Mucosa of descending colon (tissue), 3 donors: ENCODE data around the gene NOB1. TPM values are rescaled to one million over a fixed set of nuclear protein-coding genes. Genes with fewer than 3 reads are reported as not detected.

Source experiments
- ATAC-seq: fragments of 200-7000 bp; cut with Tn5 transposase; one replicate; pipeline ENCODE4 v1.9.1; 2020; ENCODE audit warnings: mild to moderate bottlenecking, moderate library complexity
- DNase-seq, 3 donors: peaks; one replicate each; pipeline ENCODE4 v3.0.0-alpha.2; 2020
- H3K36me3 ChIP-seq: fragments of 200-600 bp; one replicate; pipeline ENCODE4 v1.8.0; 2021; ENCODE audit warnings: low read depth, mild to moderate bottlenecking
- H3K4me1 ChIP-seq: fragments of 200-600 bp; one replicate; pipeline ENCODE4 v1.8.0; 2021; ENCODE audit warnings: low read depth, mild to moderate bottlenecking
- H3K4me3 ChIP-seq: fragments of 200-600 bp; one replicate; pipeline ENCODE4 v1.8.0; 2021; ENCODE audit warnings: mild to moderate bottlenecking
- H3K9me3 ChIP-seq: fragments of 200-600 bp; one replicate; pipeline ENCODE4 v1.8.0; 2021; ENCODE audit warnings: mild to moderate bottlenecking
- intact Hi-C, 2 donors: fragments of 100-400 bp; cut with DNase I in 1 of 2; cut with micrococcal nuclease in 1 of 2; formaldehyde crosslinking; loops; one replicate each; pipeline versions ENCODE4 v1.11.0 to v1.11.1; 2022; cut with DNase I, micrococcal nuclease
- total RNA-seq, 3 donors: library from RNA; stranded (reverse); fragmentation: NEBNext Ultra II Directional in 2 of 3; extraction: Animal tissue kit (Norgen Biotek cat#: 25700) in 2 of 3; gene quantifications; one replicate each; pipeline versions ENCODE4 v1.2.1 to v1.2.4, GENCODE V29; 2021 to 2023
- TF ChIP-seq, protein P1 (sequence below): fragments of 200-600 bp; IDR thresholded peaks from one replicate; pipeline ENCODE4 v1.8.0; 2022; ENCODE audit warnings: antibody characterized with exemption, mild to moderate bottlenecking
- donor health status: DM: no; HTN: no; CAD: no; lungs with moderate emphysema.
- donor health status: DM: no; HTN: no; CAD: no.
- donor health status: DM: no; HTN: yes; CAD: no.

The NOB1 gene
- total RNA-seq, 3 donors from 2014 or later: 36.1 to 38.9 (median 36.4) TPM

DNA sequence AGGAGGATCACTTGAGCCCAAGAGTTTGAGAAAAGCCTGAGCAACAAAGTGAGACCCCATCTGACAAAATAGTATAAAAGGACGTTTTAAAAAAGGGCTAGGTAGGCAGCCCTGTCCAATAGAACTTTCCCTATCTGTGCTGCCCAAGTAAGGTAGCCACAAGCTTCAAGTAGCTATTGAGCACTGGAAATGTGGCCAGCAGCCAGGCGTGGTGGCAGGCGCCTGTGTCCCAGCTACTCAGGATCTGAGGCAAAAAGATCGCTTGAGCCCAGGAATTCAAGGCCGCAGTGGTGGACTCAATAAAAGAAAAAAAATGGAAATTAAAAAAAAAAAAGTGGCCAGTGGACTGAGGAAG, 26.8 kb downstream of the NOB1 start:
- H3K9me3 ChIP-seq: no peaks in the 10 kb centered on the region
- DNase-seq (peak in 1 of 3 donors; percentile 25), ATAC-seq (no peak)
- peaks cover 27% of the 10 kb centered on the region for H3K4me1 ChIP-seq
- H3K36me3 ChIP-seq: no peaks in the 10 kb centered on the region
- TF ChIP-seq, protein P1, sequence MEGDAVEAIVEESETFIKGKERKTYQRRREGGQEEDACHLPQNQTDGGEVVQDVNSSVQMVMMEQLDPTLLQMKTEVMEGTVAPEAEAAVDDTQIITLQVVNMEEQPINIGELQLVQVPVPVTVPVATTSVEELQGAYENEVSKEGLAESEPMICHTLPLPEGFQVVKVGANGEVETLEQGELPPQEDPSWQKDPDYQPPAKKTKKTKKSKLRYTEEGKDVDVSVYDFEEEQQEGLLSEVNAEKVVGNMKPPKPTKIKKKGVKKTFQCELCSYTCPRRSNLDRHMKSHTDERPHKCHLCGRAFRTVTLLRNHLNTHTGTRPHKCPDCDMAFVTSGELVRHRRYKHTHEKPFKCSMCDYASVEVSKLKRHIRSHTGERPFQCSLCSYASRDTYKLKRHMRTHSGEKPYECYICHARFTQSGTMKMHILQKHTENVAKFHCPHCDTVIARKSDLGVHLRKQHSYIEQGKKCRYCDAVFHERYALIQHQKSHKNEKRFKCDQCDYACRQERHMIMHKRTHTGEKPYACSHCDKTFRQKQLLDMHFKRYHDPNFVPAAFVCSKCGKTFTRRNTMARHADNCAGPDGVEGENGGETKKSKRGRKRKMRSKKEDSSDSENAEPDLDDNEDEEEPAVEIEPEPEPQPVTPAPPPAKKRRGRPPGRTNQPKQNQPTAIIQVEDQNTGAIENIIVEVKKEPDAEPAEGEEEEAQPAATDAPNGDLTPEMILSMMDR: no peak
- no peak overlapping the region for H3K4me3 ChIP-seq
- intact Hi-C loops: no loop called here

DNA sequence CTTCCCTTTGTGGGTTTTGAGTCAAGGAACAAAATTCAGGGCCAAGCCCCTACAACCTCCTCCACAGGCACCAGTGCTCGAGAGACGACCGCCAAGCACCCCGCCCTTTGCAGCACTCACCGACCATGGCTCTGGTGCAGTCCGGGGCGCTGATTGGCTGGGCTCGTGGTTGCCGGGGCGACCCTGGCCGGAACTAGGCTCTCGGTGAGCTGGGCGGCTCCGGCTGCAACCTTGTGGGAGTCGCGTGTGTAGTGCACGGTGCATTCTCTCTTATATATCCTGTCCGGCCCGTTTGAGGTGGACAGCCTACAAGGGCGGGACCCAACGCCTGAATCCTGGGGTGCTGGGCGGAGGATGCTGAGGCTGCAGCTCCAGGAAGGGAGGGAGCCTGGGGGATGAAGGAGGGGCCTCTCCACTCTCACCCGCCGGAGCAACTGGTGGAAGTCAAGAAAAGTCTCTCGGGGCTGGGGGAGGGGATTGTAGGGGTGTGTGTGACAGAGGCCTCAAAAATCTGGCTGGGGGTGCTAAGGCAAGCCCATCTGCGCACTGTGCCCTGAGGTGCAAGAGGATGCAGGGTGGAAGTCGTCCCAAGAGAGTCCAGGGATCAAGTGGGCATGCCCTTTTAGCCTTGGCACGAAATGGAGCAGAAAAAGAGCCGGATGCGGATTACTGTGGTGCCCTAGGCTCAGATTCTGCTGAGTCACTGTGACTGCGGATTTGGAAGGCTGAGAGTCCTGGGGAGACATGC, 28.2 kb downstream of the NOB1 start, which contains the start of gene NQO1:
Gene NQO1, minus strand, starts transcription at position 248 of the 748 bp plus-strand sequence. Its CDS starts 121 bp downstream, at position 127.
- TF ChIP-seq, protein P1: no peak
- peak; percentile 96 to 98 (median 96) for DNase-seq

DNA sequence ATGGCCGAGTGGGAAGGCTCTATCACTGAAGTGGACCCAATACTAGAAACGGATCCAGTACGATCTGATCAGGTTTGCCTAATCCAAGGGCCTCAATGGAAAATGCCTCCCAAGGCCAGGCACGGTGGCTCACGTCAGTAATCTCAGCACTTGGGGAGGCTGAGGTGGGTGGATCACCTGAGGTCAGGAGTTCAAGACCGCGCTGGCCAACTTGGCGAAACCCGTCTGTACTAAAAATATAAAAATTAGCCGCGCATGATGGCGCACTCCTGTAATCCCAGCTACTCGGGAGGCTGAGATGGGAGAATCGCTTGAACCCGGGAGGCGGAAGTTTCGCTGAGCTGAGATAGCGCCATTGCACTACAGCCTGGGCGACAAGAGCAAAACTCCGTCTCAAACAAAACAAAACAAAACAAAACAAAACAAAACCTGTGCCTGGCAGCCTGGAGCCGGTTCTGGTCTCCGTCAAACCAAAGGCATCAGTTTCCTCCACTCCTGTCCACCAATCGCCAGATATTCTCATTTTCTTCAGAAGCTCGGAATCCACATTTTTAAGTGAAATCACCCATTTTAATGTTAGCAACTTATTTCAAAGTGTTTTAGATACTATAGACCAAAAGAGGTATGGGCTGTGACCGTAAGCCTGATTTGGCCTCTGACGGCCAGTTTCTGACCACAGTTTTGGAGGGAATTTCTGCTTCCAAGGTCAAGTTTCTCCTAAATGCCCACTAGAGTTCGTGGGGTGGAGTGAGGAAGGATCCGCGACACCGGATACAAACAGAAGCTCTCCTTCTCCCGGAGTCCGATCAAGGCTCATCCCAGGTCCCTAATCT, 29.0 kb downstream of the NOB1 start:
- Histone ChIP-seq H3K4me1 (peaks cover 29% of the 10 kb centered on the region), H3K4me3 (peak overlapping the region; percentile 9)
- peak in 1 of 3 donors; percentile 34 for DNase-seq

More for the DNA sequence above, 28.2 kb downstream of the NOB1 start, which contains the start of gene NQO1:
- Histone ChIP-seq H3K9me3 (no peaks in the 10 kb centered on the region), H3K36me3 (no peaks in the 10 kb centered on the region), H3K4me3 (peak within 1 kb of the TSS; percentile 9), H3K4me1 (peaks cover 29% of the 10 kb centered on the region)
- intact Hi-C loops: no loop called here
- peak; percentile 93 for ATAC-seq

DNA sequence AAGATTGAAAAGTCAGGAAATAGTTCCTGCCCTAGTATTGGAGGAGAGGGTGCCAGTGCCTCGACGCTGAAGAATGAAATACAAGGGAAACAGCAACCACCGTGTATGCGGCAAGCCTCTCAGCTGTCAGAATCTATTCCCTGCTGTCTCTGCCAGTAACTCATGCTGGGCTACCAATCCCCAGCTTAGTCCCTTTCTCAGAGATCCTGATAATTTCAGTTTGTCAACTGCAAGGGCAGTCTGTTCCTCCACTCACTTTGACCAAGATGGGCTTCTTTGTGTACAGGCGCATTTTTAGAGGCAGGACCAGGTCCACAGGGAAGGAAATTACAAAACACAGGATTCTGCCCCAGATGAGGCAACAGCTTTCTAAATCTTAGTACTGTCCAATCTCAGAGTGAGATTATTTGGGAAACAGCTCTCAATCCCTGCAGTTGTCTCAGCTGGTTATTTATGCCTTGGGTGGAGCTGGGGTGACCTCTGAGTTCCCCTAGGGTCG, 29.7 kb downstream of the NOB1 start:
- ATAC-seq (no peak), DNase-seq (no peak)
- intact Hi-C loops: no loop called here
- Histone ChIP-seq H3K4me3 (no peak overlapping the region), H3K4me1 (peaks cover 29% of the 10 kb centered on the region), H3K36me3 (no peaks in the 10 kb centered on the region), H3K9me3 (no peaks in the 10 kb centered on the region)
- TF ChIP-seq, protein P1: no peak

More for the DNA sequence above, 29.0 kb downstream of the NOB1 start:
- H3K9me3 ChIP-seq: no peaks in the 10 kb centered on the region
- TF ChIP-seq, protein P1: no peak
- ATAC-seq: no peak
- H3K36me3 ChIP-seq: no peaks in the 10 kb centered on the region
- intact Hi-C loops: no loop called here

DNA sequence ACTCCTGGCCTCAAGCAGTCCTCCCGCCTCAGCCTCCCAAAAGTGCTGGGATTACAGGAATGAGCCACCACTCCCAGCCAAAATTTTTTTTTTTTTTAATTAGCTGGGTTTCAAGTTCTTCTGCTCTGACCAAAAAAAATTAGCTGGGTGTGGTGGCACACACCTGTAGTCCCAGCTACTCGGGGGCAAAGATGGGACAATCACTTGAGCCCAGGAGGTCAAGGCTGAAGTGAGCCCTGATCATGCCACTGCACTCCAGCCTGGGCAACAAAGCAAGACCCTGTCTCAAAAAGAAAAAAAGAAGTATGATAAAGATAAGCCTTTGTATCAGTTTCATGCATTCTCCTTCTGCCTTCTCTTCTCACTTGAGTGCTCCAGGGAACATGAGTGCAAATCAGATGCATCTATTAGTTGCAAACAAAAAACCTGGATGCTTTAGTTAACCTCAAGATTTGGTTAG, 30.3 kb downstream of the NOB1 start:
- no peaks in the 10 kb centered on the region for H3K36me3 ChIP-seq
- ATAC-seq (no peak), DNase-seq (no peak)
- H3K4me3 ChIP-seq: no peak overlapping the region
- intact Hi-C loops: no loop called here
- H3K4me1 ChIP-seq: peaks cover 29% of the 10 kb centered on the region
- no peaks in the 10 kb centered on the region for H3K9me3 ChIP-seq
- TF ChIP-seq, protein P1: no peak
